CD4-positive, alpha-beta T cell treated with Interleukin-4 for 4 hours (primary cell): ENCODE results near the gene HIVEP2.

Experiments
- DNase-seq: peaks from one replicate; pipeline ENCODE4 v3.0.0-alpha.2; 2020

The HIVEP2 gene

GRCh38 chr6:142944124-142945048 lies 590 bp downstream of the HIVEP2 start:
- DNase-seq: peak; percentile 88

DNA sequence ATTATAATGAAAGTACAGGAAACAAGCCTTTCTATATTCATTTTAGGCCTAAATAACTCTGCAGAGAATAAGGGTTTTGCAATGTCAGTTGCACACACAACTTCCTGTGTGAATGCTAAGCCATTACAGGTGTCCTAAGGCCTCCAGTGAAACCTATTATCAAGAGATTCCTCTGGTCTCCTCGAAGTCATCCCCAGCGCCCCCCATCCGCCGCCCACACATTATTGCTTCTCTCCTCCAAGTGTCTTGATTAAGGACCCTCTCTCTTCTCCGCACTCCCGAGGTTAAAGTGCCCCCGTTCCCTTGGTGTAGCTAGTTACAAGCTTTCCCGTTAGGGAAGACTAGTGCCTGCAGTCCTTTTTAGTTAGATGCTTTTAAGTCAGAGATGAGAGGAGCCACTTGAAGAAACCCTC lies 1.3 kb downstream of the HIVEP2 start:
- DNase-seq: peak; percentile 65

GRCh38 chr6:142942805-142943227 lies 2.2 kb downstream of the HIVEP2 start:
- DNase-seq: peak; percentile 68

DNA sequence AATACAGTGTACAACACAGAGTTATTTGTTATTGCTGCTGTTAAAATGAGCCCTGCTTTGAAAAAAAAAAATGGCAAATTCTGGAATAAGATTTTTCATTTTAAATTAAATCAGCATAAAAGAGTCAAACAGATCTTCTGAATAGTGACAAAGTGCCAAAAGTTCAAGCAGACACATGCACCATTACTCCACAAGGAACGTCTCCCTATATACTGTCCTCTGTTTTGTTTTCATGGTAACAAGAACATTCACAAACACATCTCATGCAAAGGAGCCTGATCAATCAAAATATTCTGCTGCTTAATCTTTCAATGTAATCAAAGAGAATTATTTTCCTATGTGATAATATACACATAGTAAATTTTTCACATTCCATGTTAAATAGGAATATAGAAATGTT lies 2.7 kb downstream of the HIVEP2 start:
- peak; percentile 53 for DNase-seq

GRCh38 chr6:142941018-142941417 lies 4.0 kb downstream of the HIVEP2 start:
- DNase-seq: no peak

GRCh38 chr6:142940487-142940886 lies 4.5 kb downstream of the HIVEP2 start:
- no peak for DNase-seq

- DNase-seq: no peak
These were observed 6.5 kb downstream of the HIVEP2 start for GRCh38 chr6:142938510-142938909.

DNA sequence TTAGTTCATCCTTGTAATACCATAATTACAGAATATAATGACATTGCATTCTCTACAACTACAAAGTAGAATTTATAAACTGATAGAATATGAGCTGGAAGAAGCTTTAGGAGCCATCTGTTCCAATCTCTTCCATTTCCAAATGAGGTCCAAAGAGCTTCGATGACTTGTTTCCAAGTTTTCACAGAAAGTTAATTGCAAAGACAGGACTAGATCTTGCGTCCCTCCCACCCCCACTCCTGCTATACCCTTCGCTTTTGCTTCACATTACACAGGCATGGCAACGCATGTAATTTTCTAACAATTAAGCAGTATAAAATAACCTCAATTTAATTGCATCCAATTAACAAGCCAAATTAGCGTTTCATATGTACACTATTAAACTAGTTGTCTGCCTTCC lies 7.0 kb downstream of the HIVEP2 start:
- no peak for DNase-seq

DNA sequence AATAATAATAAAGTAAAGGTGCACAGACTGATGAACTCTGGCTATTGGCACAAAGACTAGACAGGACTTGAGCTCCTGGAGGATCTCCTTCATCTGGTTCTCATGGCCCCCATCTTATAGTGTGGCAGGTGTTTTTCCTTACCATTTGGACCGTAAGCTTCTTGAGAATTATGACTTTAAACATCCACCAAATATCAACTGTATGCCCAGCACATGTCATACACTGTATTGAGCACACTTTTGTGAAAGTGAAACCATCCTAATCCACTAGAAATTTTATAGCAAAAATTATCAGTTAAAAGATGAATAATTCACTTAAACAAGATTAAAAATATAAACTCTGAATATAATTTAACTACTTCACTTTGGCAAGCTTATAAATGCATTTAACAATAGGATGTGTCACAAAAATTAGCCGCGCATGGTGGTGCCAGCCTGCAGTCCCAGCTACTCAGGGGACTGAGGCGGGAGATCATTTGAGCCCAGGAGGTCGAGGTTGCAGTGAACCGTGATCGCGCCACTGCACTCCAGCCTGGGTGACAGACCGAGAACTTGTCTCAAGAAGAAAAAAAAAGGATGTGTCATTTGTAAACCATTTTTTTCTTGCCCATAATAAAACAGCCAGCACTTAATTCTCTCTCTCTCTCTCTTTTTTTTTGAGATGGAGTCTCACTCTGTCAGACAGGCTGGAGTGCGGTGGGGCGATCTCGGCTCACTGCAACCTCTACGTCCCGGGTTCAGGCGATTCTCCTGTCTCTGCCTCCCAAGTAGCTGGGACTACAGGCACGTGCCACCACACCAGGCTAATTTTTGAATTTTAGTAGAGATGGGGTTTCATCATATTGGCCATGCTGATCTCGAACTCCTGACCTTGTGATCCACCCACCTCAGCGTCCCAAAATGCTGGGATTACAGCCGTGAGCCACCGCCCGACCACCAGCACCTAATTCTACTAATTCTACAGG lies 9.1 kb downstream of the HIVEP2 start:
- peak; percentile 55 for DNase-seq

DNA sequence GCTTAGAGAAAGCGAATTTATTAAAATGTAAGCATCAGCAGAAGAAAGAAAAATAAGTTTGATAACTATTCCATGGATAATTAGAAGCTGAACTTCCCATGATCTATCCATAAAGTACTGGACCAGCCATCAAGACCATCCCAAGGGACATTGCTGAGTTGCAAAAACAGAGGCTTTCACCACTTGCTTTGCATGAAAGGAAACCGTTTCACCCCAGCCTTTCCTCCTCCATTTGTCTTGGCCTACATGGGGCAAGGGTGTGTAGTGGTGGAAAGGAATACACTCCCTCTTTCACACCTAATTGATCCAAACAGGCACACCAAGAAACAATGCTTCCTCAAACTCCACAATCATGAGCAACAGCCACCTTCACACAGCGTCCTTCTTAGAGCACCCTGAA lies 10.4 kb downstream of the HIVEP2 start:
- DNase-seq: no peak

DNA sequence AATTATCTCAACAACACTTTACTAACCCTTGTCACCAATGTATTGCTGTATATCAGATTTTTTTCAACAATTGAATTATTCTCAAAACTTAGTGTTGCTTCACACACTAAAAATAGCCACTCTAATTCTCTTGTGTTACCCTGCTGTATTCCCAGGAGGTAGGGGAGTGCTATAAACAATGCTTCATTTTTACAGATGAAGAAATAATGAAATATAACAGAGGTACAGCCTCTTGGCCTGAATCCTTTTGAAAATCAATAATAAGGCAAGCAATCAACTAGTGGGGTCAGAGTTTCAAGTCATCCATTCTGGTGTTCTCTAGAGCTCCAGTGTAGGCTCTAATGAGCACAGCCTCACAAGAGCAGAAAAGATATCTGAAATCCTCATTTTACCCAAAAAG lies 10.9 kb downstream of the HIVEP2 start:
- DNase-seq: no peak

DNA sequence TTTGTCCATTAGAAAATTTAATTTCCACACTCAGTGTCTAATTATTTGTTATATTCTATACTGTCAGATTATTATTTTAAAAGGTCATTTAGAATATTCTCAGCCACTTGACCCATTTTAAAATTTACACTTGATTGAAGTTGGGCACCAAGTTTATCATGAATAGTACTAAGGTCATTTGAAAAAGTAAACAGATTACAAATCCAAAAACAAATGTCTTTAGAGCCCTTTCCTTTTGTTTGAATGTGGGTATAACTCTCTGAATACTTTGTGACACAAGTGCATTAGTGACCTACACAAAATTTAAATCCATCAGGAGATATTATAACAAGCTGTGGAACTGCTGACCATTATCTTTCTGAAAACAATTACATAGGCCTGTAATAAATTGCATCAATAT lies 11.3 kb downstream of the HIVEP2 start:
- no peak for DNase-seq

- DNase-seq: no peak
These were observed 12.1 kb downstream of the HIVEP2 start for GRCh38 chr6:142932889-142933288.

DNA sequence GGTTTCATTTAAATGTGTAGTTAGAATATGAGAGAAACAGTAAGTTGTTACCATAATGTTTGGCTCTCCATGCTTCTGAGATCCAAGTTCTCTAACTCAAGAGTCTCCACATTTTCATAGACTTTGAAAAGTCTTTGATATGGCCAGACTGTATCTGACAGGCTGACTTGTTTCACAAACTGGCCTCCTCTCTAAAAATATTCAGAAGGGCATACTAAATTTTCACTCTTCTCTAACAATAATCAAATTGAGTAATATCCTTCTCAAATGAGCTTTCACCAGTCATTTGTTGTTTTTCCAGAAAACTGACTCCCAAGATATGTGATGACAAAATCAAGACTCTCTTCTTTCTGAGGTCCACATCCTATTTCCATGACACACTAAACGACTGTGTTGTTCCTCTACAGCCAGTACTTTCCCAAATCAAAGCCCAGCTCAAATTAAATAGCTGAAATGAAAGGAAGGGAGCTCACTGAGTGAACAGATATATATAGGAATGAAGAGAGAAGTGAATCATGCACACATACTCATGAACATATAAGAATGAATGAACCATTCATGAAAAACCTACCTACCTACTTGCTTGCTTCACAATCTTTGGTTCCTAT lies 15.1 kb downstream of the HIVEP2 start:
- DNase-seq: no peak

DNA sequence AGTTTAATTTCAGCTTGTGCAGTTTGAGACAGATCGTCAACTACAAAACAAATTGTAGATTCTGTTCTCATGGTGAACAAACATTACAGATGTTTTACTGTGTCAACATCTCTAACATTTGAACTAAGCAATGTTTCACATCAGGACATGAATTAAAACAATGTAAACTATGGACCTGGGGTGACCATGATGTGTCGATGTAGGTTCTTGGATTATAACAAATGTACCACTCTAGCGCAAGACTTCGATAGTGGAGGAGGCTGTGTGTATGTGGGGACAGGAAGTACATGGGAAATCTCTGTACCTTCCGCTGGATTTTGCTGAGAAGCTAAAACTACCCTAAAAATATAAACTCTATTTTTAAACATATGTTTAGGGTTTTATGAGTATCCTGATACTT lies 17.1 kb downstream of the HIVEP2 start:
- DNase-seq: peak; percentile 48

GRCh38 chr6:142927271-142927580 lies 17.8 kb downstream of the HIVEP2 start:
- no peak for DNase-seq

DNA sequence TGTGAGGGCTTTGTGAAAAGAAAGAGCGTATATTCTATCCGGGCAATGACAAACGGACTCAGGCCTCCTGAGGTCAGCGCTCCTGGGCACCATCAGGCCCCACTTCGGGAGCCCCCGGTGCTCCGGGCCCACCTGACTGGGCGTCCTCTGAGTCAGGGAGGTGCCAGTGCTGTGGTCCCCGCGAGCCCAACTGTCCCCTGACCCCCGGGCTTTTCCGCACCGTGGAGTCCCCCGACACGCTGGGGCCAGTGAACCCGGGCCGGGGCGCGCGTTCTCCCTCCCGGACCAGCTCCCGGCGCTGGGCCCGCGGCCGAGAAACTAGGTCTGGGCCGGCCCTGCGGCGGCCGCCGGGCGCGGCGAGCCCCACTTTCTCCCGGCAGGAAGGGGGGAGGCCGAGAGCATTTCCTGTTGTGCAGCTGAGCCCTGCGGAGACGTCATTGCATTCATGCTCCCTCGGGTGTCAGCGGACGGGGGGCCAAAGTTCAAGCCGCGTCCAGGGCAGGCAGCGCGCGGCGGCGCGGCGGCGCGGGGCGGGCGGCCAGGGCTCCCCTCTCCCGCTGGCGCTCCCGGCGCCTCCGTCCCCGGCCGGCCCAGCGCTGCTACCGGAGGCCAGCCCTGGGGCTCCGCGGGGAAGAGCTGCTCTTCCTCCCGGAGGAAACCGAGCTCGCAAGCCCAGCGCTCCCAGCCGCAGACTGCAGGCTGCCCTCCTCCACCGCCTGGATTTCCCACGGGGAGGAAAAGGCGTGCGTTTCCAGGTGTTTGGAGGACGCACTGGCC lies 18.3 kb downstream of the HIVEP2 start:
- peak; percentile 66 for DNase-seq

GRCh38 chr6:142926177-142926493 lies 18.8 kb downstream of the HIVEP2 start:
- no peak for DNase-seq

- DNase-seq: peak; percentile 35
These were observed 19.3 kb downstream of the HIVEP2 start for GRCh38 chr6:142925575-142926110.

- DNase-seq: no peak
These were observed 26.5 kb downstream of the HIVEP2 start for GRCh38 chr6:142918339-142919042.

DNA sequence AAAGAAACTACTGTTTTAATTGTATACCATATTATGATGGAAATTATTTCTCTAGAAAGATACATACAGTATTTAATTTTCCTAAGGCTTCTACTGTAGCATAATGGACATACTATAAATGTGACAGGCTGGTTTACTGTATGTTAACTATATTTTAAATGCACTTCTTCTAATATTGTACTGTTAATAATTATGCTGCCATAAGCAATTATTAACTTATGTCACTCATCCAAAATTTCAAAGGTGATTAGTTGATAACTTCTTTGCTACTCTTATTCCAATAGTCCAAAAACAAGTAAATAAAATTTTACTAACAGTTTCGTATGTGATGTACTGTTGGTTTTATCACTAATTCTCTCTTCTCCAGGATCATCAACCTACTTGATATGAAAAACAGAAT lies 28.1 kb downstream of the HIVEP2 start:
- DNase-seq: no peak
